ENCODE measurements around the gene KCNC4. TPM values are rescaled to one million over a fixed set of nuclear protein-coding genes. Genes with fewer than 3 reads are reported as not detected.

KCNC4 gene
- polyA plus RNA-seq, 2 of the 4 experiments (the other 2 are of a cell fraction): 1.1 to 2.4 TPM

DNA sequence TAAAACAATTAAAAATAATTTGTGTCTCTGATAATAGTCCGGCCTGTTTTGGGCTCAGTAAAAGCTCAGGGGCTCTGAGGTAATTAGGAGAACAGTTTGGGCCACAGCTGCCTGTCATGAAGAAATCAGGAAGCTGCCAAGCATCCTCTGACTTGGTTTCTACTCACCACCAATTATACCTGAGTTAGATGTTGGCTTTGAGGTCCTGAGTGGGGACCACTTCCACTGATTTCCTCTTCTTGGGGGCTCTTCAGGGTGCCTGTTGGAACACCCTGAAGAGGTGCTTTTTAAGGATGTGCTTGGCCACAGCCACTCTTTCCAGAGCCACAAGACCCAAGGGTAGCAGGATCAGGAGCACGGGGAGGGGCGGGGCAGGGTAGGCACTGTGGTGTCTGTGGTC is 48.9 kb upstream of the KCNC4 start:
- Histone ChIP-seq H3K27ac (no peak overlapping the region), H3K4me2 (no peak overlapping the region), H3K9me3 (no peaks in the 10 kb centered on the region), H3K4me1 (no peaks in the 10 kb centered on the region), H3K4me3 (no peak overlapping the region)
- no peak for ATAC-seq
- ChIA-PET CTCF (interaction anchor here (1.2 kb wide), 1 partner anchor 299 kb away, joined by 5 read pairs; no protein-coding TSS in a partner anchor), POLR2A (no interaction called here)
- no peak for FAIRE-seq
- TF ChIP-seq ZC3H11A (IDR thresholded peaks at IDR 0.05): no peak
- no peak for DNase-seq (ENCODE audit: low read depth in 1 of 2, low spot score in 1 of 2)
- 76% methylated on average over 3 of the region's 3 CpGs for WGBS (ENCODE audit: missing lambda C conversion rate)

DNA sequence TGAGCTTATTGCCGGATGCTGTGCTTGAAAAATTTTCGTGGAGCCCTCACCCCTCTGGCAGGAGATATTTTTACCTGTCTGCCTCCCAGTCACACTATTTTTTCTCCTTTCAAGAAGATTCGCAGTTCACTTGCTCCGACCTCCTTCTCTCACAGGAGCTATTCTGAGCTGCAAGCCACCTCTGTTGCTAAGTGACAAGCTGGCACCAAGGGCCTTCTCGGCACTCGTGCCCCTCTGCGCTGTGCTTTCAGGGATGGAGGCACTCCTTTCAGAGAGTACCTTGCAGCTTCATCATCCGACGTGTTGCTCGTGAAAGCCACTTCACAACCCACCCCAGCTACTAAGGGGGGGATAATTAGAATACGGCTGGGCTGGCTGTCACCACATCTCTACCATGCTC is 48.3 kb upstream of the KCNC4 start:
- POLR2A ChIA-PET: no interaction called here
- FAIRE-seq (no peak), DNase-seq (ENCODE audit: low read depth in 1 of 2, low spot score in 1 of 2) (no peak), ATAC-seq (no peak)
- 77% methylated on average over 11 of the region's 11 CpGs for WGBS (ENCODE audit: missing lambda C conversion rate)
- Histone ChIP-seq H3K4me3 (no peak overlapping the region), H3K9me3 (no peaks in the 10 kb centered on the region), H3K4me1 (no peaks in the 10 kb centered on the region), H3K27ac (no peak overlapping the region), H3K4me2 (no peak overlapping the region)
- CTCF ChIA-PET: interaction anchor here (1.2 to 1.5 kb wide), 3 partner anchors 15 to 299 kb away, joined by 3 to 5 read pairs (median 4); no protein-coding TSS in a partner anchor
- TF ChIP-seq, protein P1, sequence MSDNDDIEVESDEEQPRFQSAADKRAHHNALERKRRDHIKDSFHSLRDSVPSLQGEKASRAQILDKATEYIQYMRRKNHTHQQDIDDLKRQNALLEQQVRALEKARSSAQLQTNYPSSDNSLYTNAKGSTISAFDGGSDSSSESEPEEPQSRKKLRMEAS (IDR thresholded peaks at IDR 0.05): no peak
- no peak for TF ChIP-seq CHD4 (IDR thresholded peaks at IDR 0.05; ENCODE audit: borderline replicate concordance)
- TF ChIP-seq, protein P2, sequence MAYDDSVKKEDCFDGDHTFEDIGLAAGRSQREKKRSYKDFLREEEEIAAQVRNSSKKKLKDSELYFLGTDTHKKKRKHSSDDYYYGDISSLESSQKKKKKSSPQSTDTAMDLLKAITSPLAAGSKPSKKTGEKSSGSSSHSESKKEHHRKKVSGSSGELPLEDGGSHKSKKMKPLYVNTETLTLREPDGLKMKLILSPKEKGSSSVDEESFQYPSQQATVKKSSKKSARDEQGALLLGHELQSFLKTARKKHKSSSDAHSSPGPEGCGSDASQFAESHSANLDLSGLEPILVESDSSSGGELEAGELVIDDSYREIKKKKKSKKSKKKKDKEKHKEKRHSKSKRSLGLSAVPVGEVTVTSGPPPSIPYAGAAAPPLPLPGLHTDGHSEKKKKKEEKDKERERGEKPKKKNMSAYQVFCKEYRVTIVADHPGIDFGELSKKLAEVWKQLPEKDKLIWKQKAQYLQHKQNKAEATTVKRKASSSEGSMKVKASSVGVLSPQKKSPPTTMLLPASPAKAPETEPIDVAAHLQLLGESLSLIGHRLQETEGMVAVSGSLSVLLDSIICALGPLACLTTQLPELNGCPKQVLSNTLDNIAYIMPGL (CRISPR knock-in tag; IDR thresholded peaks at IDR 0.05; ENCODE audit: borderline replicate concordance): no peak
- no peak for TF ChIP-seq RCOR1 (IDR thresholded peaks at IDR 0.05; ENCODE audit: low read depth, low read length)
- no peak for TF ChIP-seq FOSB (CRISPR knock-in tag; IDR thresholded peaks at IDR 0.05)
- TF ChIP-seq POLR2AphosphoS2 (conservative IDR thresholded peaks at IDR 0.05; ENCODE audit: low read length): no peak
- TF ChIP-seq RFX5 (IDR thresholded peaks at IDR 0.05): no peak
- TF ChIP-seq HOXA7 (CRISPR knock-in tag; IDR thresholded peaks at IDR 0.05): no peak
- TF ChIP-seq ZFP36 (IDR thresholded peaks at IDR 0.05; ENCODE audit: borderline replicate concordance, partially characterized antibody): no peak
- TF ChIP-seq EHMT2 (IDR thresholded peaks at IDR 0.05; ENCODE audit: low read depth): no peak
- no peak for TF ChIP-seq JUNB (IDR thresholded peaks at IDR 0.05)

DNA sequence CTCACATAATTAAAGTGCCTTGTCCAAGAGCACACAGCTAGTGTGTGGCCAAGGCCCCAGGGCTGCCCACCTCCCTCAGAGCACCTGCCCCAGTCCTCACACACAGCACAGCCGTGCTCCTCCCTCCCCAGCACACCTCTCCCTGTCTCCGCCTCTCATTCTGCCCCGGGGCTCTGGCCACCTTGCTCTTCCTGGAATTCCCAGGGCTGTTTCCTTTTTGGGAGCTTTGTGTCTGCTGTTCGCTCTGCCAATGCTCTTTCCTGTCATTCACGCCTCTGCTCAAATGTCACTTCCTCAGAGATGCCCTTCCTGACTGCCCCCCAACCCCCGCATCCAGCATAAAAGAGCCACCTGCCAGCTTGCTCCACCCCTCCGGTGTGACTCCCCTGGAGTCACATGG is 46.5 kb upstream of the KCNC4 start:
- ChIA-PET CTCF (interaction anchor here (1.1 to 1.2 kb wide), 2 partner anchors 11 to 20 kb away, joined by 3 read pairs; no protein-coding TSS in a partner anchor), POLR2A (no interaction called here)
- no peak overlapping the region for H3K4me2 ChIP-seq
- 64% methylated on average over 7 of the region's 7 CpGs for WGBS (ENCODE audit: missing lambda C conversion rate)
- no peak for DNase-seq (ENCODE audit: low read depth in 1 of 2, low spot score in 1 of 2)
- TF ChIP-seq HOXB13 (CRISPR knock-in tag; IDR thresholded peaks at IDR 0.05; ENCODE audit: low read depth): no peak
- TF ChIP-seq SMC3 (IDR thresholded peaks at IDR 0.05): no peak
- no peak for TF ChIP-seq TP53 (CRISPR knock-in tag; IDR thresholded peaks at IDR 0.05)
- no peak for TF ChIP-seq FOSB (CRISPR knock-in tag; IDR thresholded peaks at IDR 0.05)
- TF ChIP-seq MAZ (IDR thresholded peaks at IDR 0.05; ENCODE audit: borderline replicate concordance, low read depth, low read length): no peak
- TF ChIP-seq CBX2 (IDR thresholded peaks at IDR 0.05; ENCODE audit: borderline replicate concordance, low read depth): no peak
- TF ChIP-seq, protein P3, sequence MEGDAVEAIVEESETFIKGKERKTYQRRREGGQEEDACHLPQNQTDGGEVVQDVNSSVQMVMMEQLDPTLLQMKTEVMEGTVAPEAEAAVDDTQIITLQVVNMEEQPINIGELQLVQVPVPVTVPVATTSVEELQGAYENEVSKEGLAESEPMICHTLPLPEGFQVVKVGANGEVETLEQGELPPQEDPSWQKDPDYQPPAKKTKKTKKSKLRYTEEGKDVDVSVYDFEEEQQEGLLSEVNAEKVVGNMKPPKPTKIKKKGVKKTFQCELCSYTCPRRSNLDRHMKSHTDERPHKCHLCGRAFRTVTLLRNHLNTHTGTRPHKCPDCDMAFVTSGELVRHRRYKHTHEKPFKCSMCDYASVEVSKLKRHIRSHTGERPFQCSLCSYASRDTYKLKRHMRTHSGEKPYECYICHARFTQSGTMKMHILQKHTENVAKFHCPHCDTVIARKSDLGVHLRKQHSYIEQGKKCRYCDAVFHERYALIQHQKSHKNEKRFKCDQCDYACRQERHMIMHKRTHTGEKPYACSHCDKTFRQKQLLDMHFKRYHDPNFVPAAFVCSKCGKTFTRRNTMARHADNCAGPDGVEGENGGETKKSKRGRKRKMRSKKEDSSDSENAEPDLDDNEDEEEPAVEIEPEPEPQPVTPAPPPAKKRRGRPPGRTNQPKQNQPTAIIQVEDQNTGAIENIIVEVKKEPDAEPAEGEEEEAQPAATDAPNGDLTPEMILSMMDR (IDR thresholded peaks at IDR 0.05): no peak
- TF ChIP-seq, protein P4, sequence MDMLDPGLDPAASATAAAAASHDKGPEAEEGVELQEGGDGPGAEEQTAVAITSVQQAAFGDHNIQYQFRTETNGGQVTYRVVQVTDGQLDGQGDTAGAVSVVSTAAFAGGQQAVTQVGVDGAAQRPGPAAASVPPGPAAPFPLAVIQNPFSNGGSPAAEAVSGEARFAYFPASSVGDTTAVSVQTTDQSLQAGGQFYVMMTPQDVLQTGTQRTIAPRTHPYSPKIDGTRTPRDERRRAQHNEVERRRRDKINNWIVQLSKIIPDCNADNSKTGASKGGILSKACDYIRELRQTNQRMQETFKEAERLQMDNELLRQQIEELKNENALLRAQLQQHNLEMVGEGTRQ (IDR thresholded peaks at IDR 0.05): no peak
- TF ChIP-seq ZNF302 (CRISPR knock-in tag; IDR thresholded peaks at IDR 0.05): no peak
- no peak for TF ChIP-seq EP300 (IDR thresholded peaks at IDR 0.05)
- no peak for TF ChIP-seq HDAC2 (IDR thresholded peaks at IDR 0.05)
- TF ChIP-seq, protein P1 (IDR thresholded peaks at IDR 0.05): no peak
- no peak for TF ChIP-seq NPAS2 (CRISPR knock-in tag; IDR thresholded peaks at IDR 0.05; ENCODE audit: borderline replicate concordance)
- TF ChIP-seq, protein P2 (CRISPR knock-in tag; IDR thresholded peaks at IDR 0.05; ENCODE audit: borderline replicate concordance): no peak
- no peak for TF ChIP-seq SREBF2 (IDR thresholded peaks at IDR 0.05)
- no peak for TF ChIP-seq RCOR1 (IDR thresholded peaks at IDR 0.05; ENCODE audit: low read depth, low read length)
- TF ChIP-seq, protein P5, sequence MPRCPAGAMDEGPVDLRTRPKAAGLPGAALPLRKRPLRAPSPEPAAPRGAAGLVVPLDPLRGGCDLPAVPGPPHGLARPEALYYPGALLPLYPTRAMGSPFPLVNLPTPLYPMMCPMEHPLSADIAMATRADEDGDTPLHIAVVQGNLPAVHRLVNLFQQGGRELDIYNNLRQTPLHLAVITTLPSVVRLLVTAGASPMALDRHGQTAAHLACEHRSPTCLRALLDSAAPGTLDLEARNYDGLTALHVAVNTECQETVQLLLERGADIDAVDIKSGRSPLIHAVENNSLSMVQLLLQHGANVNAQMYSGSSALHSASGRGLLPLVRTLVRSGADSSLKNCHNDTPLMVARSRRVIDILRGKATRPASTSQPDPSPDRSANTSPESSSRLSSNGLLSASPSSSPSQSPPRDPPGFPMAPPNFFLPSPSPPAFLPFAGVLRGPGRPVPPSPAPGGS (IDR thresholded peaks at IDR 0.05): no peak
- TF ChIP-seq RARB (CRISPR knock-in tag; IDR thresholded peaks at IDR 0.05): no peak
- no peak for FAIRE-seq
- H3K27ac ChIP-seq: no peak overlapping the region
- H3K4me1 ChIP-seq: no peaks in the 10 kb centered on the region
- no peak for ATAC-seq
- H3K4me3 ChIP-seq: no peak overlapping the region
- no peaks in the 10 kb centered on the region for H3K9me3 ChIP-seq

Data from A549 (cell line).